Gastrocnemius medialis (tissue), 4 donors: ENCODE data around the gene SPDYE6. TPM values are rescaled to one million over a fixed set of nuclear protein-coding genes. Genes with fewer than 3 reads are reported as not detected.
"Not testable (repeated sequence)": the region's sequence is repeated elsewhere in the genome, so short reads cannot be mapped to it uniquely, and the experiment has no call there.

ENCODE experiments used
- ATAC-seq, 2 donors: fragments of 150-250 bp; one replicate each; pipeline ENCODE4 v1.9.1; 2016
- DNase-seq, 2 donors: peaks; one replicate each; pipeline ENCODE4 v3.0.0-alpha.2; 2019
- H3K27ac ChIP-seq, 4 donors: fragments of 200-600 bp; sonication (generic); 1 replicate in 1 of 4; 2 replicates in 3 of 4; pipeline ENCODE4 v1.5.1; 2016 to 2018; ENCODE audit warnings: mild to moderate bottlenecking in 2 of 4, moderate library complexity in 1 of 4
- H3K27me3 ChIP-seq, 3 donors: fragments of 200-600 bp; sonication (generic) in 2 of 3; 1 replicate in 1 of 3; 2 replicates in 2 of 3; pipeline versions ENCODE4 v1.5.1 to v1.6.0; 2016 to 2019; ENCODE audit warnings: mild to moderate bottlenecking in 1 of 3, moderate library complexity in 1 of 3
- H3K36me3 ChIP-seq, 2 donors: fragments of 200-600 bp; sonication (generic) in 1 of 2; one replicate each; pipeline ENCODE4 v1.5.1; 2017 to 2018
- H3K4me1 ChIP-seq, 2 donors: fragments of 200-600 bp; sonication (generic) in 1 of 2; one replicate each; pipeline ENCODE4 v1.5.1; 2016 to 2017; ENCODE audit warnings: mild to moderate bottlenecking in 2 of 2
- H3K4me3 ChIP-seq, 4 donors: fragments of 200-600 bp; sonication (generic) in 3 of 4; 1 replicate in 1 of 4; 2 replicates in 3 of 4; pipeline ENCODE4 v1.5.1; 2016 to 2019; ENCODE audit warnings: mild to moderate bottlenecking in 2 of 4
- H3K9me3 ChIP-seq, 3 donors: fragments of 200-600 bp; sonication (generic) in 2 of 3; 1 replicate in 1 of 3; 2 replicates in 2 of 3; pipeline ENCODE4 v1.5.1; 2016 to 2019
- CTCF ChIP-seq, 5 experiments: fragments of 450-650 bp in 3 of 5; fragments of 200-600 bp in 2 of 5; sonication (generic) in 2 of 5; IDR thresholded peaks in 4 of 5; conservative IDR thresholded peaks in 1 of 5; 1 replicate in 4 of 5; 2 replicates in 1 of 5; pipeline ENCODE4 v1.5.1; 2016 to 2019; ENCODE audit warnings: antibody characterized with exemption in 5 of 5, mild to moderate bottlenecking in 3 of 5, moderate library complexity in 3 of 5
- POLR2A ChIP-seq, 2 donors: fragments of 450-650 bp; IDR thresholded peaks; one replicate each; pipeline ENCODE4 v1.6.1; 2017; ENCODE audit warnings: antibody characterized with exemption in 2 of 2, mild to moderate bottlenecking in 2 of 2, moderate library complexity in 2 of 2
- in situ Hi-C, 4 donors: fragments of 200-750 bp; cut with MboI; loops; one replicate each; pipeline versions ENCODE4 v1.15.0 to v1.8.0; 2017; ENCODE audit warnings: low sequenced_read_pairs in 4 of 4
- intact Hi-C: fragments of 100-400 bp; cut with DNase I; formaldehyde crosslinking; loops from one replicate; pipeline ENCODE4 v1.15.1; 2023; ENCODE audit warnings: low total_unique reads
- total RNA-seq, 4 donors: library from RNA; depleted of rRNA; stranded (reverse); fragments of >200 nt; gene quantifications; one replicate each; pipeline versions ENCODE4 v1.1.0 to v1.2.3, GENCODE V29; 2016

SPDYE6 gene, protein sequence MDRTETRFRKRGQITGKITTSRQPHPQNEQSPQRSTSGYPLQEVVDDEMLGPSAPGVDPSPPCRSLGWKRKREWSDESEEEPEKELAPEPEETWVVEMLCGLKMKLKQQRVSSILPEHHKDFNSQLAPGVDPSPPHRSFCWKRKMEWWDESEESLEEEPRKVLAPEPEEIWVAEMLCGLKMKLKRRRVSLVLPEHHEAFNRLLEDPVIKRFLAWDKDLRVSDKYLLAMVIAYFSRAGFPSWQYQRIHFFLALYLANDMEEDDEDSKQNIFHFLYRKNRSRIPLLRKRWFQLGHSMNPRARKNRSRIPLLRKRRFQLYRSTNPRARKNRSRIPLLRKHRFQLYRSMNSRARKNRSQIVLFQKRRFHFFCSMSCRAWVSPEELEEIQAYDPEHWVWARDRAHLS
- not detected for total RNA-seq

DNA sequence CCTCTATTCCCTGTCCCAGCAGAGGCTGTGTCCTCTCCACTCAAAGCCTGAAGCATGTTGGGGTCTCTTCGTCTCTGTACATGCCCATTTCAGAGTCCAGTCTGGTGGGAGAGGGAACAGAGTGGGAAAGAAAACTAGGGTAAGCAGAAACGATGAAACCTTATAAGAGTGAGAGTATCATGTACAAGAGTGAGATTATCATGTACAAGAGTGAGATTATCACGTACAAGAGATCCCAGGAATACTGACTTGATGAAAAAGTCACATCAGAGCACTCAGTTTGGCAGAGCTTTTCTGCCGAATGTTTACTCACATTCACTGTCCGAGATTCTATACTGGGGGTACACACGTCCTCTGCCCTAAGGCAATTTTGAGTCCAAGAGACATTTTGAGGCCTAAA is at the start of gene SPDYE6:
Gene SPDYE6, minus strand, starts transcription at position 101 of the 400 bp plus-strand sequence. CDS start 421 bp downstream, outside the sequence.
- H3K27ac ChIP-seq, H3K9me3 ChIP-seq, H3K36me3 ChIP-seq, H3K27me3 ChIP-seq, H3K4me1 ChIP-seq, ATAC-seq, in situ Hi-C loops, intact Hi-C loops, DNase-seq, H3K4me3 ChIP-seq: not testable (repeated sequence)

DNA sequence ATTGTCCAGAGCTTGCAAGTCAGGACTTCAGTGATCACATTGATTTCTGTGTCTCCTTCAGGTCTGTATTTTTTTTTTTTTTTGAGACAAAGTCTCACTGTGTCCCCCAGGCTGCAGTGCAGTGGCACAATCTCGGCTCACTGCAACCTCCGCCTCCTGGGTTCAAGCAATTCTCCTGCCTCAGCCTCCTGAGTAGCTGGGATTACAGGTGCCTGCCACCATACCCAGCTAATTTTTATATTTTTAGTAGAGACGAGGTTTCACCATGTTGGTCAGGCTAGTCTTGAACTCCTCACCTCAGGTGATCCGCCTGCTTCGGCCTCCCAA is 48.6 kb upstream of the SPDYE6 start:
- in situ Hi-C loops = loop anchor here in 1 of 4 donors (10.0 kb wide), 1 partner anchor 60 kb away; the partner anchor contains the start of genes ALKBH4 and LRWD1
- H3K27ac ChIP-seq, H3K9me3 ChIP-seq, DNase-seq, ATAC-seq, H3K4me3 ChIP-seq, intact Hi-C loops, H3K4me1 ChIP-seq, H3K27me3 ChIP-seq: not testable (repeated sequence)
- H3K36me3 ChIP-seq = peaks cover 0 to 97% of the 10 kb centered on the region in 2 donors
- TF ChIP-seq CTCF (IDR thresholded peaks at IDR 0.05 in 4 of 5, conservative IDR thresholded peaks at IDR 0.05 in 1 of 5) = peak in 1 of 5 experiments; percentile 1

DNA sequence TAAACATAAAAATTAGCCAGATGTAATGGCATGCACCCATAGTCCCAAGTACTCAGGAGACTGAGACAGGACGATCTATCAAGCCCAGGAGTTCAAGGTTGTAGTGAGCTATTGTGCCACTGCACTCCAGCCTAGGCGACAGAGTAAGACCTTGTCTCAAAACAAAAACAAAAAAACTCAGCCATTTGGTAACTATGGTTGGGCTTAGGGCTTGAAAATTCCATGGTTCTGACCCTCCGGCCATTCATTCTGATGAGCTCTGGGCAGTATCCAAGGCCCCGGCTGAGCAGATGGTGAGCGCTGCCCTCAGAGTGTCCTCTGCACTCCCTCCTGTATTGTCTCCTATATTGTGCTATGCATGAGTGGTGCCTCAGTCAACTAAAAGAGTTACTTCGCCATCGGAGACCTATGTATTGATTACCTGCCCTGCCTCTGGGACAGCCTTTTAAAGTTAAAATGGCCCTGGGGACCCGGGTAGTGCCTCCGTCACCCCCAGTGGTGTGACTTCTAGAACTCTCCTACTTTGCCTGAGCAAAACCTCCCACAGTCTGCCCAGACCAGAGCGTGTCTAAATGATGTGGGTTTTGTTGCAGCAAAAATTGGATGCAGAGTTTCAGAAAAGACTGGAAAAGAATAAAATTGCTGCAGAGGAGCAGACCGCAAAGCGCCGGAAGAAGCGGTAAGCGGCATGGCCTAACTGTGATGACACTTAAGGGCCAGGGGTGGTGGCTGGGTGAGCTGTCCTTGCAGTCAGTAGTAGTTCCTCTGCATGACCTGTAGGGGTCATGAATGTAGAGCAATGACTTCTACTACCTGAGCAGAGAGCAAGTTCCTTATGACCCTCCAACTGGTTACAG is 48.0 kb upstream of the SPDYE6 start:
- Histone ChIP-seq H3K27ac (no peak overlapping the region), H3K9me3 (no peaks in the 10 kb centered on the region), H3K27me3 (no peaks in the 10 kb centered on the region), H3K36me3 (peaks cover 0 to 97% of the 10 kb centered on the region in 2 donors), H3K4me1 (no peaks in the 10 kb centered on the region), H3K4me3 (no peak overlapping the region)
- TF ChIP-seq CTCF (IDR thresholded peaks at IDR 0.05 in 4 of 5, conservative IDR thresholded peaks at IDR 0.05 in 1 of 5) (peak in 4 of 5 experiments; percentile 22 to 65 (median 52)), POLR2A (IDR thresholded peaks at IDR 0.05) (no peak)
- in situ Hi-C loops = loop anchor here in 1 of 4 donors (10.0 kb wide), 1 partner anchor 61 kb away; the partner anchor contains the start of genes ALKBH4 and LRWD1
- DNase-seq (no peak), ATAC-seq (peak; percentile 82 to 92)
- intact Hi-C loops = no loop called here

DNA sequence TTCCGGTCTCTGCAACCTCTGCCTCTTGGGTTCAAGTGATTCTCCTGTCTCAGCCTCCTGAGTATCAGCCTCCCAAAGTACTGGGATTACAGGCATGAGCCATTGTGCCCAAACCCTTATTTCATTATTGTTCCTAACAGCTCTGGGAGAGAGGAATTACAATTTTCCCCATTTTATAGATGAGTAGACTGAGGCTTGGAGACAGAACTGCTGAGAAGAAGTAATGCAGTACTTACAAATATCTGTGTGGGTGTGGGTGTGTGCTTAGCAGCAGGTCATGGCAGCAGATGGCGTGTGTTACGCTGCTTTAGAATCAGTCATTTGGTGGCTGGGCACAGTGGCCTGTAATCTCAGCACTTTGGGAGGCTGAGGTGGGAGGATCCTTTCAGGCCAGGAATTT is 47.3 kb upstream of the SPDYE6 start:
- in situ Hi-C loops = loop anchor here in 1 of 4 donors (10.0 kb wide), 1 partner anchor 61 kb away; the partner anchor contains the start of genes ALKBH4 and LRWD1
- intact Hi-C loops = no loop called here
- H3K27me3 ChIP-seq = no peaks in the 10 kb centered on the region
- H3K36me3 ChIP-seq = peaks cover 0 to 94% of the 10 kb centered on the region in 2 donors
- no peak for DNase-seq
- TF ChIP-seq CTCF (IDR thresholded peaks at IDR 0.05 in 4 of 5, conservative IDR thresholded peaks at IDR 0.05 in 1 of 5) = no peak
- TF ChIP-seq POLR2A (IDR thresholded peaks at IDR 0.05) = no peak
- H3K27ac ChIP-seq = no peak overlapping the region
- no peak overlapping the region for H3K4me3 ChIP-seq
- no peaks in the 10 kb centered on the region for H3K4me1 ChIP-seq
- H3K9me3 ChIP-seq = no peaks in the 10 kb centered on the region
- no peak for ATAC-seq

DNA sequence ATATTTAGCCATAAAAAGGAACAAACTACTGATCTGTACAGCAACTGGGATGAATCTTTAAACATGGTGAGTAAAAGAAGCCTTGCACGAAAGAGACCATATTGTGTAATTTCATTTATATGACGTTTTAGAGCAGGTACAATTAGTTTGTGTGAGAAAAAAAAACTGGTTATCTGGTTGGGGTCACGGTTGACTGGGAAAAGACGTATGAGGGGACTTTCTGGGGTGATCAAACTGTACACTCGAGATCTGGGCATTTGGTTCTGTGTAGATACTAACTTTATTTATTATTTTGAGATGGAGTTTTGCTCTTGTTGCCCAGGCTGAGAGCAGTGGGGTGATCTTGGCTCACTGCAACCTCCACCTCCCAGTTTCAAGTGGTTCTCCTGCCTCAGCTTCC is 44.1 kb upstream of the SPDYE6 start:
- intact Hi-C loops (no loop called here), in situ Hi-C loops (loop anchor here in 1 of 4 donors (10.0 kb wide), 1 partner anchor 64 kb away; the partner anchor contains the start of genes ALKBH4 and LRWD1)
- no peak for ATAC-seq

More for the DNA sequence above, 44.1 kb upstream of the SPDYE6 start:
- Histone ChIP-seq H3K9me3 (no peaks in the 10 kb centered on the region), H3K27me3 (no peaks in the 10 kb centered on the region), H3K27ac (no peak overlapping the region), H3K36me3 (peaks cover 0 to 64% of the 10 kb centered on the region in 2 donors), H3K4me1 (peaks cover 7 to 13% of the 10 kb centered on the region in 2 donors), H3K4me3 (no peak overlapping the region)
- no peak for TF ChIP-seq CTCF (IDR thresholded peaks at IDR 0.05 in 4 of 5, conservative IDR thresholded peaks at IDR 0.05 in 1 of 5)
- TF ChIP-seq POLR2A (IDR thresholded peaks at IDR 0.05) = no peak
- no peak for DNase-seq
